Common myeloid progenitor, CD34-positive (primary cell): ENCODE measurements around the gene YEATS2.

Source experiments
- CTCF ChIA-PET: fragments of 350-600 bp; sonication (Branson Sonifier 250); formaldehyde crosslinking; loops from one replicate; lab custom pipeline; 2021; ENCODE audit warnings: antibody characterized with exemption; lab: Charles Lee
- POLR2A ChIA-PET: fragments of 350-600 bp; sonication (Branson Sonifier 250); formaldehyde crosslinking; loops from one replicate; lab custom pipeline; 2021; ENCODE audit warnings: antibody characterized with exemption; lab: Charles Lee
- DNase-seq, 3 donors: peaks; one replicate each; pipeline versions ENCODE4 v3.0.0 to v3.0.0-alpha.2; 2013
- H3K27ac ChIP-seq, 2 experiments: 1 replicate in 1 of 2; 2 replicates in 1 of 2; pipeline ENCODE4 v1.7.0; 2013; ENCODE audit warnings: inconsistent platforms in 2 of 2, low read length in 2 of 2, mild to moderate bottlenecking in 2 of 2, low read depth in 1 of 2, moderate library complexity in 1 of 2; ENCODE audit not compliant: severe bottlenecking in 2 of 2, insufficient read depth in 1 of 2, poor library complexity in 1 of 2
- H3K27me3 ChIP-seq, 5 experiments: replicated peaks in 2 of 5; 1 replicate in 3 of 5; 2 replicates in 2 of 5; pipeline versions ENCODE4 v1.6.1 to v1.7.0; 2013; ENCODE audit warnings: low read length in 4 of 5, mild to moderate bottlenecking in 2 of 5, moderate library complexity in 2 of 5, inconsistent platforms in 1 of 5; ENCODE audit not compliant: insufficient read depth in 5 of 5, control insufficient read depth in 4 of 5
- H3K36me3 ChIP-seq, 4 experiments: 1 replicate in 2 of 4; 2 replicates in 2 of 4; pipeline versions ENCODE4 v1.6.1 to v1.7.0; 2013; ENCODE audit warnings: low read length in 3 of 4, control low read depth in 1 of 4, mild to moderate bottlenecking in 1 of 4; ENCODE audit not compliant: control insufficient read depth in 4 of 4, insufficient read depth in 4 of 4
- H3K4me1 ChIP-seq, 4 experiments: 1 replicate in 3 of 4; 2 replicates in 1 of 4; pipeline versions ENCODE4 v1.6.1 to v1.7.1; 2013; ENCODE audit warnings: low read length in 3 of 4, mild to moderate bottlenecking in 3 of 4, control low read depth in 1 of 4, inconsistent platforms in 1 of 4, moderate library complexity in 1 of 4; ENCODE audit not compliant: control insufficient read depth in 4 of 4, insufficient read depth in 4 of 4; ENCODE audit errors: control extremely low read depth in 1 of 4
- H3K4me3 ChIP-seq, 7 experiments: 1 replicate in 4 of 7; 2 replicates in 3 of 7; pipeline versions ENCODE4 v1.5.1 to v1.7.0; 2013; ENCODE audit warnings: mild to moderate bottlenecking in 7 of 7, low read length in 6 of 7, moderate library complexity in 6 of 7, inconsistent platforms in 2 of 7, low read depth in 2 of 7, control low read depth in 1 of 7; ENCODE audit not compliant: insufficient read depth in 4 of 7, control insufficient read depth in 1 of 7; ENCODE audit errors: extremely low read depth in 1 of 7
- H3K9me3 ChIP-seq, 5 experiments: 1 replicate in 4 of 5; 2 replicates in 1 of 5; pipeline versions ENCODE4 v1.6.1 to v1.7.1; 2013; ENCODE audit warnings: low read length in 4 of 5, mild to moderate bottlenecking in 2 of 5, inconsistent platforms in 1 of 5, low read depth in 1 of 5, moderate library complexity in 1 of 5; ENCODE audit not compliant: control insufficient read depth in 4 of 5, insufficient read depth in 2 of 5; ENCODE audit errors: control extremely low read depth in 1 of 5
- WGBS: methylation state at CpG from one replicate; pipeline ENCODE4 v1.1.5; 2013; ENCODE audit not compliant: insufficient coverage; 5-methylcytosine and 5-hydroxymethylcytosine counted together

YEATS2 gene

GRCh38 chr3:183825456-183826161, 128.0 kb downstream of the YEATS2 start, which contains the start of gene MAP6D1:
Gene MAP6D1 (minus strand): TSS chr3:183825577. CDS start chr3:183825547, 30 bp downstream.
- ChIA-PET CTCF (interaction anchor here (0.6 to 4.3 kb wide), 10 partner anchors 8 to 717 kb away, joined by 3 to 26 read pairs (median 3); partner anchors contain the start of gene PARL), POLR2A (no interaction called here)
- Histone ChIP-seq H3K9me3 (no peaks in the 10 kb centered on the region), H3K4me3 (peak within 1 kb of the TSS; percentile 33 to 83 (median 73)), H3K36me3 (peaks cover 11 to 25% (median 22%) of the 10 kb centered on the region in 4 experiments), H3K4me1 (peaks cover 5 to 20% (median 17%) of the 10 kb centered on the region in 4 experiments), H3K27me3 (no peaks in the 10 kb centered on the region), H3K27ac (no peak within 1 kb of the TSS)
- peak; percentile 67 to 78 (median 73) for DNase-seq
- whole genome bisulfite sequencing = 6% methylated on average over 36 of the region's 69 CpGs

GRCh38 chr3:183826448-183827250, 129.1 kb downstream of the YEATS2 start:
- no peak for DNase-seq
- H3K27ac ChIP-seq = no peak overlapping the region
- no peaks in the 10 kb centered on the region for H3K9me3 ChIP-seq
- CTCF ChIA-PET = interaction anchor here (0.6 to 4.3 kb wide), 8 partner anchors 10 to 716 kb away, joined by 3 to 26 read pairs (median 4); partner anchors contain the start of gene PARL
- 98% methylated on average over 11 of the region's 14 CpGs for WGBS
- H3K36me3 ChIP-seq = peaks cover 13 to 31% (median 25%) of the 10 kb centered on the region in 4 experiments
- no peak overlapping the region for H3K4me3 ChIP-seq
- no peaks in the 10 kb centered on the region for H3K27me3 ChIP-seq
- H3K4me1 ChIP-seq = peaks cover 5 to 20% (median 17%) of the 10 kb centered on the region in 4 experiments
- POLR2A ChIA-PET = no interaction called here

- H3K36me3 ChIP-seq = peaks cover 16 to 41% (median 32%) of the 10 kb centered on the region in 4 experiments
- ChIA-PET CTCF (interaction anchor here (1.0 to 4.3 kb wide), 4 partner anchors 9 to 57 kb away, joined by 3 to 26 read pairs (median 4); partner anchors contain the start of gene PARL), POLR2A (no interaction called here)
Observed at GRCh38 chr3:183827809-183828537, 130.4 kb downstream of the YEATS2 start.

GRCh38 chr3:183828538-183828870, 130.9 kb downstream of the YEATS2 start:
- H3K4me3 ChIP-seq = peak overlapping the region in 1 of 7 experiments; percentile 22
- H3K4me1 ChIP-seq = peaks cover 5 to 20% (median 17%) of the 10 kb centered on the region in 4 experiments
- H3K36me3 ChIP-seq = peaks cover 16 to 46% (median 36%) of the 10 kb centered on the region in 4 experiments
- no peak for DNase-seq
- H3K9me3 ChIP-seq = no peaks in the 10 kb centered on the region
- WGBS = 93% methylated on average over 7 of the region's 7 CpGs
- ChIA-PET CTCF (interaction anchor here (4.3 kb wide), 1 partner anchor 56 kb away, joined by 26 read pairs; the partner anchor contains the start of gene PARL), POLR2A (interaction anchor here (0.6 kb wide), 1 partner anchor 14 kb away, joined by 3 read pairs; no protein-coding TSS in a partner anchor)
- no peak overlapping the region for H3K27ac ChIP-seq
- H3K27me3 ChIP-seq = no peaks in the 10 kb centered on the region

More at GRCh38 chr3:183827809-183828537, 130.4 kb downstream of the YEATS2 start:
- Histone ChIP-seq H3K4me3 (no peak overlapping the region), H3K9me3 (no peaks in the 10 kb centered on the region), H3K4me1 (peaks cover 5 to 20% (median 17%) of the 10 kb centered on the region in 4 experiments), H3K27me3 (no peaks in the 10 kb centered on the region), H3K27ac (no peak overlapping the region)
- 91% methylated on average over 13 of the region's 14 CpGs for WGBS
- no peak for DNase-seq

GRCh38 chr3:183829466-183829865, 131.9 kb downstream of the YEATS2 start:
- Histone ChIP-seq H3K27ac (no peak overlapping the region), H3K27me3 (no peaks in the 10 kb centered on the region), H3K4me1 (peaks cover under 1 to 13% (median 9%) of the 10 kb centered on the region in 4 experiments), H3K36me3 (peaks cover 16 to 56% (median 44%) of the 10 kb centered on the region in 4 experiments), H3K4me3 (no peak overlapping the region), H3K9me3 (no peaks in the 10 kb centered on the region)
- POLR2A ChIA-PET = no interaction called here
- CTCF ChIA-PET = interaction anchor here (1.0 to 3.6 kb wide), 2 partner anchors 7 to 55 kb away, joined by 3 to 12 read pairs; partner anchors contain the start of gene PARL
- WGBS = 97% methylated on average over 5 of the region's 9 CpGs
- no peak for DNase-seq

- no peak for DNase-seq
- ChIA-PET POLR2A (no interaction called here), CTCF (interaction anchor here (1.0 to 3.6 kb wide), 3 partner anchors 8 to 54 kb away, joined by 3 to 15 read pairs (median 12); partner anchors contain the start of gene PARL)
- H3K4me1 ChIP-seq = peaks cover 0 to 6% (median 3%) of the 10 kb centered on the region in 4 experiments
- no peaks in the 10 kb centered on the region for H3K27me3 ChIP-seq
- no peak overlapping the region for H3K4me3 ChIP-seq
- H3K36me3 ChIP-seq = peaks cover 18 to 60% (median 44%) of the 10 kb centered on the region in 4 experiments
- no peak overlapping the region for H3K27ac ChIP-seq
- no peaks in the 10 kb centered on the region for H3K9me3 ChIP-seq
- WGBS = 100% methylated on average over 9 of the region's 9 CpGs
Observed at GRCh38 chr3:183830187-183830586, 132.6 kb downstream of the YEATS2 start.
